Thyroid gland (tissue), 4 donors: ENCODE measurements around the gene TSPAN17.

ENCODE experiments used
- CTCF ChIP-seq, 6 experiments: fragments of 200-600 bp in 3 of 6; fragments of 450-650 bp in 3 of 6; sonication (generic) in 3 of 6; IDR thresholded peaks; one replicate each; pipeline ENCODE4 v1.5.1; 2016 to 2019; ENCODE audit warnings: antibody characterized with exemption in 6 of 6, mild to moderate bottlenecking in 2 of 6, inconsistent platforms in 1 of 6, moderate library complexity in 1 of 6
- POLR2A ChIP-seq, 2 donors: fragments of 450-650 bp; IDR thresholded peaks; one replicate each; pipeline ENCODE4 v1.6.1; 2017; ENCODE audit warnings: antibody characterized with exemption in 2 of 2, mild to moderate bottlenecking in 2 of 2, moderate library complexity in 1 of 2

- TF ChIP-seq CTCF (IDR thresholded peaks at IDR 0.05) (no peak), POLR2A (IDR thresholded peaks at IDR 0.05) (no peak)
Observed at GRCh38 chr5:176671399-176671798, 24.1 kb downstream of the TSPAN17 start.
